ENCODE data around the gene COPB1.
"Not testable (repeated sequence)": the region's sequence is repeated elsewhere in the genome, so short reads cannot be mapped to it uniquely, and the experiment has no call there.

The COPB1 gene

GRCh38 chr11:14499560-14500180 lies at the start of gene COPB1:
TSS of gene COPB1 (minus strand) at chr11:14499811. CDS start at chr11:14498928, 883 bp downstream.
- DNase-seq (ENCODE audit: low spot score) = peak; percentile 96

- DNase-seq (ENCODE audit: low spot score) = no peak
These were observed 47.8 kb upstream of the COPB1 start for GRCh38 chr11:14547440-14547839.

- no peak for DNase-seq (ENCODE audit: low spot score)
These were observed 47.1 kb upstream of the COPB1 start for GRCh38 chr11:14546672-14547071.

DNA sequence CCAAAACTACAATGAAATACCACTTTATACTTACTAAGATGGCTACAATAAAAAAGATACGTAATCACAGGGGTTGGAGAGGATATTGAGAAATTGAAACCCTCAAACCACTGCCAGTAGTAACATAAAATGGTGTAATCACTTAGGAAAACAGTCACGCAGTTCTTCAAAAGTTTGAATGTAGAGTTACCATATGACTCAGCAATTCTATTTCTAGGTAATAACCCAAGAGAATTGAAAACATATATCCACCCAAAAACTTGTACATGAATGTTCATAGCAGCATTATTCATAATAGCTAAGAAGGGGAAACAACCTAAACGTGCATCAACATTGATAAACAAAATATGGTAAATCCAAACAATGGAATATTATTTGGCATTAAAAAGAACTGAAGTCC lies 45.0 kb upstream of the COPB1 start:
- DNase-seq (ENCODE audit: low spot score) = no peak

DNA sequence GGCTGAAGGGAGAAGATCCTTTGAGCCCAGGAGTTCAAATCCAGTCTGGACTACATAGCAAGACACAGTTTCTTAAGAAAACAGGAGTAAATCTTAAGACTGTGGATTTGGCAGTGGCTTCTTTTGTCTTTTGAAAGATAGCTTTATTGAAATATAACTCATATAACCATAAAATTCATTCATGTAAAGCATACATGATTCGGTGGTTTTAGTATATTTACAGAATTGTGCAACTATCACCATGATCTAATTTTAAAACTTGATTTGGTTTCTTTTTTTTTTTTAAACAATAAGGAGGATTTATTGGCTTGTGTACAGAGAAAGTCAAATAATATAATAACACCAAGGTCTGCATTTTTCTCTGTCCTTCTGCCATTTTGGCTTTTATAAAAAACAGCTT lies 43.6 kb upstream of the COPB1 start:
- DNase-seq (ENCODE audit: low spot score) = no peak

GRCh38 chr11:14542324-14542723 lies 42.7 kb upstream of the COPB1 start:
- DNase-seq (ENCODE audit: low spot score) = no peak

GRCh38 chr11:14541192-14541947 lies 41.8 kb upstream of the COPB1 start:
- no peak for DNase-seq (ENCODE audit: low spot score)

GRCh38 chr11:14539982-14540421 lies 40.4 kb upstream of the COPB1 start:
- no peak for DNase-seq (ENCODE audit: low spot score)

DNA sequence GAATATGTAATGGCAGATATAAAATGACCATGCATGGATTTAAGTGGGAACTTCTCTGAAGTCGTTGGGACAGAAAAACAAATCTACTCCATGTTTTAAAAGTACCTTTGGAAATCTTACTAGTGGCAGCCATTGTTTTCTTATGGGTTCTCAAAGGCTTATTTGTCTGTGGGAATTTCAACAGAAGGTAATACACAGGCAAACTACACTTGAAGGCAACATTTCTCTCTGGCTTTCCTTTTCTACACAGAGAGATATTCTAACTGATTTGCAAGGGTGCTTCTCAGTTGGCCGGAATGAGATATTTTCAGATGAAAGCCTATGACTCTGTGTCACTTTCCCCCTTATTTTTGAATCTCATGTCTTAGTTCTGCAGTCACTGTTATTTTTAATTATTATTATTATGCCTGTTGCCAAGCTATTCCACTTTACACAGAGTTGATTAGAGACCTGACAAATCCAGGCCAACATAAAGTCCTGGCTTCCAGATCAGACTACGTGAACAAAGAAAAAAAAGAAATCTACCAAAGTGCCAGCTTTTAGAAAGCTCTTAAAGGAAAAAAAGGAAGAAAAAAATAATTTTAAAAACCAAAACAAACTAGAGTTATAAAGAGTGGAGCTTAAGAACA lies 39.4 kb upstream of the COPB1 start:
- DNase-seq (ENCODE audit: low spot score) = no peak

- DNase-seq (ENCODE audit: low spot score) = no peak
These were observed 38.8 kb upstream of the COPB1 start for GRCh38 chr11:14538271-14538925.

GRCh38 chr11:14537134-14537599 lies 37.6 kb upstream of the COPB1 start:
- no peak for DNase-seq (ENCODE audit: low spot score)

GRCh38 chr11:14535166-14535565 lies 35.6 kb upstream of the COPB1 start:
- not testable (repeated sequence) for DNase-seq (ENCODE audit: low spot score)

GRCh38 chr11:14529951-14530350 lies 30.3 kb upstream of the COPB1 start:
- no peak for DNase-seq (ENCODE audit: low spot score)

DNA sequence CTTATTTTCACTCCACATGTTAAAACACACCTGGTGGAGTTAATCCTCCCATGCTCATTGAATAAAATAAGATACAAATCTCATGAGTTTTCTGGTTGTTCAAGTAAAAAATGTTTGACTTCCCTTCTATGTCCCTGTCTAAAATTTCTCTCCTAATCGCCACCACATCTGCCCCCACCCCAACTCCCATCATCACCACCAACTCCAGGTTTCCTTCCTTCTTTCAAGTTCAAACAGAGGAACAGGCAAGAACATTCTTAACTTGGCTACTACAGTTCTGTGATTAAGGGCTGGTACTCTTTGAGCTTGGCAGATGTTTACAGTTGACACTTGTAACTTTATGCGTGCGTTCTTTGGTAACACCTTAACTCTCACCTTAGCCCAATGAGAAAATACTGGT lies 29.7 kb upstream of the COPB1 start:
- no peak for DNase-seq (ENCODE audit: low spot score)

- no peak for DNase-seq (ENCODE audit: low spot score)
These were observed 23.2 kb upstream of the COPB1 start for GRCh38 chr11:14522801-14523200.

DNA sequence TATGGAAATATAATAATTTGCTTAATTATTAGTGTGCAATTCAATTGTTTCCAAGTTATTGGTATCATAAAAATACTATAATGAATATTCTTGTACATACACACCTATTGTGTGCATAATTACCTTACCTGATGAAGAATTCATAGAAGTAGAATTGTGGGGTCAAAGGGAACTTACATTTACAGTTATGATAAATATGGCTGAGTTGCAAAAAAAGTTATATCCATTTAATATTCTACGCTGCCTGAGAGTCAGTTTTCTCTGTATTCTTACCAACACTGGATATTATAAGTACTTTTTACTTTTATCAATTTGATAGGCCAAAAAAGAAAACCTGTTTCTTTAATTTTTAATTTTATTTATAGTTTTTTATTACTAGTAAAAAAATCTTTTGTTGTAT lies 22.6 kb upstream of the COPB1 start:
- DNase-seq (ENCODE audit: low spot score) = no peak

- DNase-seq (ENCODE audit: low spot score) = no peak
These were observed 21.1 kb upstream of the COPB1 start for GRCh38 chr11:14520747-14521151.

GRCh38 chr11:14519917-14520746 lies 20.5 kb upstream of the COPB1 start, which contains the start of gene PSMA1:
TSS of gene PSMA1 (minus strand) at chr11:14520386. CDS start at chr11:14520299, 87 bp downstream.
- DNase-seq (ENCODE audit: low spot score) = peak; percentile 96

DNA sequence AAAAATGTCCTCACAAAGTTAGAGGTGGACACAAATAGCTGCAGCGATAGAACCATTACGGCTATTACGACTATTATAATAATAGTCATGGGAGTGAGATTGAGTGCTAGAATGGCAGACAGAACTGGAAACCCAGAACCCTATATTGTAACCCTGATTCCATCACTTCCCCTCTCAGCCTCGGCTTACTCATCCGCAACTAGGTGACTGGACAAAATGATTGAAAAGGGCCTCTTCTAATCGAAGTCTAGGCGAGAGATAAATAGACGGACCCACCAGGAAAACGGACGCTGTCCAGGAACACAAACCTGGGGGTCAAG lies 19.9 kb upstream of the COPB1 start:
- no peak for DNase-seq (ENCODE audit: low spot score)

DNA sequence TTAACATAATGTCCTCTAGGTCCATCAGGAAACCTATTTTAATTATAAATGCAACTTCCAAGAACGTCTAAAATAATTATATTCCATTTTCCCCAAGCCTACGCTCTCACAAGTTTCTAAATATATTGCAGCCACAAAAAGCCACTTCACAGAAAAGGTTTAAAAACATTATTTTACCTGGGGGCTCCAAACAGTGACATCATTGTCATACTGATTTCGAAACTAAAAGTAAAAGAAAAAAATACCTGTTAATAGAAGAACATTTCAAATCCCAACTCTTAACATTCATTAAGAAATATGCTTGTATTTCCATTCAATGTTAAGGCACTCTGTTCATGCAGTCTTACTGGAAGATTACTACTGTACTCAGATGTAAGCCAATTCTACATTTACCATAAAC lies 19.2 kb upstream of the COPB1 start:
- DNase-seq (ENCODE audit: low spot score) = no peak

GRCh38 chr11:14513800-14514199 lies 14.2 kb upstream of the COPB1 start:
- no peak for DNase-seq (ENCODE audit: low spot score)

DNA sequence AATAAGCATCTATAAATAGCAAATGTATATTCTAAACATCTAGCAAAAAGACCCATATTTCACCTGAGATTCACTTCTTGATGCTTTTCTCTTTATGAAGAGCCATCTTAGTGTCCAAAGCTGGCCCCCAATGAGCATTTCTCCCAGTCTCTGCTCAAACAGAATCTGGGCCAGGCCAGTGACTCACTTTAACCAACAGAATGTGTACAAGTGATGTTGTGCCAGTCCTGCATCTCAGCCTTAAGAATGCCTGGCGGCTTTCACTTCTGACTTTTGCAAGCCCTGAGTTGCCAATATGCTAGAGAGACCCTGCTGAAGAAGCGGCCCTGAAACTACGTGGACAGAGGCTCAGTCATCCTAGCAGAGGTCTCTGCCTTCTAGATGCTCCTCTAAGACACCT lies 6.9 kb upstream of the COPB1 start:
- DNase-seq (ENCODE audit: low spot score) = no peak
